Measurements from ENCODE around the gene SNTN. TPM values are rescaled to one million over a fixed set of nuclear protein-coding genes. Genes with fewer than 3 reads are reported as not detected.

The SNTN gene
- total RNA-seq, 1 donor, result not detected

DNA sequence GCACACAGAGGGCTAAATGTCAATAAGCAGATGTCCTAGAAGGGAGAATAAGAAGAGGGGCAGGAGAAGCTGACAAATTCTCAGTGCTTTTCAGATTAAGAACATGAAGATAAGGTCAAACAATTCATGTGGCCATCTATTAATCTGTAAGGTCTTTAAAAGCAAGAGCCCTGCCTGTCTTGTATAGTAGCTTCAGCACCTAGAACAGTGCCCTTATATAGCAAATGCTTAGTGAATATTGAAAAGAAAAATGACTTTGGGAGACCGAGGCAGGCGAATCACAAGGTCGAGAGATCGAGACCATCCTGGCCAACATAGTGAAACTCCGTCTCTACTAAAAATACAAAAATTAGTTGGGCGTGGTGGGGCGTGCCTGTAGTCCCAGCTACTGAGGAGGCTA, 18.1 kb downstream of the SNTN start:
- no peak overlapping the region for H3K4me3 ChIP-seq (ENCODE audit: low read depth, low read length)
- no peak for DNase-seq (ENCODE audit: low read depth)
- TF ChIP-seq, protein P1, sequence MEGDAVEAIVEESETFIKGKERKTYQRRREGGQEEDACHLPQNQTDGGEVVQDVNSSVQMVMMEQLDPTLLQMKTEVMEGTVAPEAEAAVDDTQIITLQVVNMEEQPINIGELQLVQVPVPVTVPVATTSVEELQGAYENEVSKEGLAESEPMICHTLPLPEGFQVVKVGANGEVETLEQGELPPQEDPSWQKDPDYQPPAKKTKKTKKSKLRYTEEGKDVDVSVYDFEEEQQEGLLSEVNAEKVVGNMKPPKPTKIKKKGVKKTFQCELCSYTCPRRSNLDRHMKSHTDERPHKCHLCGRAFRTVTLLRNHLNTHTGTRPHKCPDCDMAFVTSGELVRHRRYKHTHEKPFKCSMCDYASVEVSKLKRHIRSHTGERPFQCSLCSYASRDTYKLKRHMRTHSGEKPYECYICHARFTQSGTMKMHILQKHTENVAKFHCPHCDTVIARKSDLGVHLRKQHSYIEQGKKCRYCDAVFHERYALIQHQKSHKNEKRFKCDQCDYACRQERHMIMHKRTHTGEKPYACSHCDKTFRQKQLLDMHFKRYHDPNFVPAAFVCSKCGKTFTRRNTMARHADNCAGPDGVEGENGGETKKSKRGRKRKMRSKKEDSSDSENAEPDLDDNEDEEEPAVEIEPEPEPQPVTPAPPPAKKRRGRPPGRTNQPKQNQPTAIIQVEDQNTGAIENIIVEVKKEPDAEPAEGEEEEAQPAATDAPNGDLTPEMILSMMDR (IDR thresholded peaks at IDR 0.05; ENCODE audit: insufficient read depth, low read depth, low read length), result no peak

DNA sequence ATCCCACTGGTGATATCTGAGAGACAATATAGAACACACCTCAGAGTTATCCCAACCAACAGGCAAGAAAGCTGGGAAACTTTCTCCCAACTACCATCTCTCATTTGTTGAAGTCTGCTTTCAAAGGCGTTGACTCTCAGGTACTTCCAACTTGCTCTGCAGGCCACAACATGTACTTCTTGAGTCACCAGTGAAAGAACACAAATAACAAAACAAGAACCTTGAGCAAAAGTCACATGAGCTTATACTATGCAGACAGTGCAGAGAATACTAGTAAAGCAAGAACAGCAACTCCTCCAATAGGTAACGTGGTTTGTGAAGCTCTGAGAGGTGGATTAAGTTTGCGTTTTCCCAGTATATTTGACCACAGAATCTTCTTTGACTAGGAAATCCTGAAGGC, 20.6 kb downstream of the SNTN start:
- H3K4me3 ChIP-seq (ENCODE audit: low read depth, low read length), result no peak overlapping the region
- DNase-seq (ENCODE audit: low read depth), result no peak
- TF ChIP-seq, protein P1 (IDR thresholded peaks at IDR 0.05; ENCODE audit: insufficient read depth, low read depth, low read length), result no peak

DNA sequence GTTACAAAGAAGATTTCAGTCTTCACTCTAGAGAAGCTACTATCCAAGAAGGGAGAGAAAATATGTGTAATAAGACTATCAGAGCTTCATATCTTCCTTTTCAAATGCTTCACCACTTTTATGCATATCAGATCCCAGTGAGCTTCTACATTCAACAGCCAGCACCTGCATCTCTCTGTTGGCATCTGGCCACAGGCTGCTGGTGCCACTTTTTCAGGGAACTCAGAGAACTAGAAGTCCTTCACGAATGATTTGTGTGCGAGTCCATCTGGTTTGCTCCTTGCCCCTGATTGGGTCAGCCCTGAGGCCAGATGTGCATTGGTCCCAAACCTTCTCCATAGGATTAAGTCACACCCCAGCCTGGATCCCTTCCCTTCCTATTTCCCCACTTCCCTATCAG, 22.1 kb downstream of the SNTN start:
- no peak for DNase-seq (ENCODE audit: low read depth)
- TF ChIP-seq, protein P1 (IDR thresholded peaks at IDR 0.05; ENCODE audit: insufficient read depth, low read depth, low read length), result no peak
- no peak overlapping the region for H3K4me3 ChIP-seq (ENCODE audit: low read depth, low read length)

DNA sequence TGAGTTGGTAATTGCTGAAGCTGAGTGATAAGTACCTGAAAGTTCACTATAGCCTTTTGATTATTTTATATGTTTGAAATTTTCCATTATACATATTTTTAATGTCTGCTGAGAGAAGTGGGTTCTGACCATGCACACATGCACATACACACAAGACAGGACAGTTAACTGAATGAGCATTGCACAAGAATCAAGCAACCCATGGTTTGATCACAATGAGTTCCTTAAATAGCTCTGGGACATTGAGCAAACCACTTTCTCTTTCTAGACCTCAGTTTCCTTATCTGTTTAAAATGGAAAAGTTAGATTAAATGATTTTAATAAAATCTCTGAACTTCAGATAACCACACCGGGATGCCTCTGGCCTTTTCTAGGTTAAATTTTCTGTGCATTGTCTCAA, 26.7 kb downstream of the SNTN start:
- TF ChIP-seq, protein P1 (IDR thresholded peaks at IDR 0.05; ENCODE audit: insufficient read depth, low read depth, low read length), result no peak
- no peak for DNase-seq (ENCODE audit: low read depth)
- H3K4me3 ChIP-seq (ENCODE audit: low read depth, low read length), result no peak overlapping the region

DNA sequence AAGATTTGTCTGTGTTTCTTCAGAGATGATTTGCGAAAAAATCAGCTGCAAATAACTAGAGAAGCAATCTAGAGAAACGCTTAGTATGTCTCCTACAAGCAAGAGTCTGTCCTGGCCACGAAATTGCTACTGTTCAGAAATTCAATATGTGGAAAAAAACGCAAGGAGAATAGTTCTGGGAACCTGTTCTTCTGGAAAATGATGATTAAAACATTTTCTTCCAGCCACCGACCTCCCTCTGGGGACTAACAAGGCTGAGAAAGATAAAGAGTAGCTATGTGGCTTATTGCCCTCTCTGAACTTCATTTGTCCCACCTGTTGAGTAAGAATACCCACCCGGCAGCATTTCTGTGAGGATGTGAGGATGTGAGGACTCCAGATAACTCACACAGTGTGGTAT, 31.6 kb downstream of the SNTN start:
- no peak for DNase-seq (ENCODE audit: low read depth)
- TF ChIP-seq, protein P1 (IDR thresholded peaks at IDR 0.05; ENCODE audit: insufficient read depth, low read depth, low read length), result no peak
- H3K4me3 ChIP-seq (ENCODE audit: low read depth, low read length), result no peak overlapping the region

DNA sequence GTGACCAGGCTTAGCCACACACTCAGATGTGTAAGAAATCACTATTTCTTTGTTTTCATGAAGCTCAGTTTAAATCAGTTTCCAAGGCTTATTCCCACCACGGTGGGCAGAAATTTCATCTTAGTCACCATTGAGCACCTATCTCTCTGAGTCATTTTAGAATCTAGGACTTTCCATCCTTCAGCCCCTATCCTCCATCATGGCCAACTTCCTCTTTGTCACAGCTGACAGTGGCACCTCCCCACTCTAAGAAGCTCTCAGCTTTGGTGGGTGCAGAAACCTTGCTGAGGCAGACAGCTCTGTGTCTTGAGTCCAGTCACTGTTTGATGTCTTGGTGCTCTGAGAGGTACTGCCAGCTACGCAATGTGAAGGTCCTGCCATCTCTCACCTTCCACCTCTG, 32.9 kb downstream of the SNTN start:
- TF ChIP-seq, protein P1 (IDR thresholded peaks at IDR 0.05; ENCODE audit: insufficient read depth, low read depth, low read length), result no peak
- DNase-seq (ENCODE audit: low read depth), result no peak
- H3K4me3 ChIP-seq (ENCODE audit: low read depth, low read length), result no peak overlapping the region
